Hindlimb muscle (tissue), 1 donor: ENCODE measurements around the gene SEMA3F. TPM values are rescaled to one million over a fixed set of nuclear protein-coding genes. Genes with fewer than 3 reads are reported as not detected.

ENCODE experiments used
- DNase-seq: peaks from one replicate; pipeline ENCODE4 v3.0.0-alpha.2; 2013
- polyA plus RNA-seq: library from polyadenylated mRNA; unstranded; fragments of 120-200 nt; gene quantifications from one replicate; pipeline ENCODE4 v1.2.1, GENCODE V29; 2013; ENCODE audit not compliant: insufficient read length

The SEMA3F gene
- 13.0 TPM for polyA plus RNA-seq

GRCh38 chr3:50154840-50155490, at the start of gene SEMA3F:
SEMA3F (plus strand) TSS chr3:50155324; CDS start chr3:50159623, 4,299 bp downstream.
- peak; percentile 71 for DNase-seq

GRCh38 chr3:50111757-50112156, 43.4 kb upstream of the SEMA3F start:
- DNase-seq, result no peak

- no peak for DNase-seq
Measured at GRCh38 chr3:50112462-50112861, 42.7 kb upstream of the SEMA3F start.

- DNase-seq, result no peak
Measured at GRCh38 chr3:50117120-50117519, 38.0 kb upstream of the SEMA3F start.

GRCh38 chr3:50118237-50118636, 36.9 kb upstream of the SEMA3F start:
- DNase-seq, result no peak

GRCh38 chr3:50119786-50120185, 35.3 kb upstream of the SEMA3F start:
- DNase-seq, result no peak

- no peak for DNase-seq
Measured at GRCh38 chr3:50120364-50121071, 34.6 kb upstream of the SEMA3F start.

GRCh38 chr3:50121072-50122032, 33.8 kb upstream of the SEMA3F start:
- peak; percentile 85 for DNase-seq

GRCh38 chr3:50122071-50122470, 33.1 kb upstream of the SEMA3F start:
- DNase-seq, result no peak

- DNase-seq, result no peak
Measured at GRCh38 chr3:50122661-50123391, 32.3 kb upstream of the SEMA3F start.

- DNase-seq, result no peak
Measured at GRCh38 chr3:50123394-50124051, 31.6 kb upstream of the SEMA3F start.

GRCh38 chr3:50124052-50124799, 30.9 kb upstream of the SEMA3F start:
- DNase-seq, result no peak

GRCh38 chr3:50124800-50125178, 30.3 kb upstream of the SEMA3F start:
- peak; percentile 58 for DNase-seq

- no peak for DNase-seq
Measured at GRCh38 chr3:50125541-50126286, 29.4 kb upstream of the SEMA3F start.

- no peak for DNase-seq
Measured at GRCh38 chr3:50126287-50127211, 28.6 kb upstream of the SEMA3F start.

- DNase-seq, result no peak
Measured at GRCh38 chr3:50127251-50127691, 27.9 kb upstream of the SEMA3F start.

GRCh38 chr3:50128001-50128400, 27.1 kb upstream of the SEMA3F start:
- no peak for DNase-seq

- DNase-seq, result no peak
Measured at GRCh38 chr3:50130436-50130835, 24.7 kb upstream of the SEMA3F start.
